Psoas muscle (tissue), 8 donors: ENCODE data around the gene B3GAT1. TPM values are rescaled to one million over a fixed set of nuclear protein-coding genes. Genes with fewer than 3 reads are reported as not detected.

ENCODE experiments used
- ATAC-seq, 4 donors: fragments of 200-7000 bp; cut with Tn5 transposase; one replicate each; pipeline ENCODE4 v1.9.1; 2020; ENCODE audit warnings: moderate library complexity in 3 of 4, mild to moderate bottlenecking in 2 of 4
- DNase-seq, 2 donors: peaks; one replicate each; pipeline ENCODE4 v3.0.0-alpha.2; 2020
- H3K27ac ChIP-seq: fragments of 200-600 bp; one replicate; pipeline ENCODE4 v1.8.0; 2022
- H3K27me3 ChIP-seq, 3 donors: fragments of 200-600 bp in 1 of 3; one replicate each; pipeline versions ENCODE4 v1.6.1 to v1.8.0; 2013 to 2022; ENCODE audit warnings: low read length in 2 of 3, mild to moderate bottlenecking in 2 of 3, moderate library complexity in 1 of 3; ENCODE audit not compliant: insufficient read depth in 3 of 3
- H3K36me3 ChIP-seq, 2 donors: fragments of 200-600 bp in 1 of 2; one replicate each; pipeline versions ENCODE4 v1.6.1 to v1.8.0; 2013 to 2022; ENCODE audit warnings: low read depth in 1 of 2, mild to moderate bottlenecking in 1 of 2, moderate library complexity in 1 of 2; ENCODE audit not compliant: insufficient read depth in 1 of 2
- H3K4me1 ChIP-seq: fragments of 200-600 bp; one replicate; pipeline ENCODE4 v1.8.0; 2022
- H3K4me3 ChIP-seq: fragments of 200-600 bp; one replicate; pipeline ENCODE4 v1.8.0; 2022; ENCODE audit warnings: mild to moderate bottlenecking
- H3K9me3 ChIP-seq: fragments of 200-600 bp; one replicate; pipeline ENCODE4 v1.8.0; 2022
- CTCF ChIP-seq: fragments of 200-600 bp; IDR thresholded peaks from one replicate; pipeline ENCODE4 v1.8.0; 2022; ENCODE audit warnings: antibody characterized with exemption
- WGBS, 3 donors: extraction: QIAGEN DNeasy Blood & Tissue Kit; methylation state at CpG; one replicate each; pipeline versions ENCODE4 v1.1.6 to v1.1.7; 2013; 5-methylcytosine and 5-hydroxymethylcytosine counted together
- intact Hi-C, 2 donors: fragments of 100-400 bp; cut with DNase I; formaldehyde crosslinking; loops; one replicate each; pipeline versions ENCODE4 v1.11.0 to v1.14.2; 2022
- polyA plus RNA-seq, 3 donors: library from polyadenylated mRNA; stranded (reverse); fragments of 200-250 nt; gene quantifications; one replicate each; pipeline ENCODE4 v1.2.3, GENCODE V29; 2013
- total RNA-seq, 4 donors: library from RNA; stranded (reverse); fragmentation: NEBNext Ultra II Directional in 2 of 4; extraction: Animal tissue kit (Norgen Biotek cat#: 25700) in 2 of 4; gene quantifications; one replicate each; pipeline versions ENCODE4 v1.2.1 to v1.2.4, GENCODE V29; 2021 to 2023
- donor health status: healthy with polysubstance abuse.
- donor health status: DM: no; HTN: no; CAD: no; lungs with moderate emphysema.
- donor health status: Bipolar disorder and iron deficiency.
- donor health status: healthy.
- donor health status: DM: yes; HTN: yes; CAD: no.
- donor health status: DM: no; HTN: no; CAD: no.
- donor health status: DM: no; HTN: no; CAD: no.
- donor health status: DM: yes; HTN: yes; CAD: no.

The B3GAT1 gene
- total and polyA plus RNA-seq, 7 donors = 0.01 to 0.13 (median 0.06) TPM; not detected in 3

GRCh38 chr11:134379241-134379640 lies 32.8 kb downstream of the B3GAT1 start:
- no peaks in the 10 kb centered on the region for H3K4me1 ChIP-seq
- DNase-seq (no peak), ATAC-seq (no peak)
- no peak for TF ChIP-seq CTCF
- no peak overlapping the region for H3K27ac ChIP-seq
- no peak overlapping the region for H3K4me3 ChIP-seq
- no peaks in the 10 kb centered on the region for H3K36me3 ChIP-seq
- 68 to 92% (median 88%) methylated on average over 2 of the region's 2 CpGs for WGBS, 3 donors
- H3K27me3 ChIP-seq = peaks cover 0 to under 1% (median 0%) of the 10 kb centered on the region in 3 donors
- no peaks in the 10 kb centered on the region for H3K9me3 ChIP-seq
- intact Hi-C loops = no loop called here

GRCh38 chr11:134377876-134378275 lies 34.2 kb downstream of the B3GAT1 start:
- TF ChIP-seq CTCF = no peak
- H3K27ac ChIP-seq = no peak overlapping the region

GRCh38 chr11:134376150-134376921 lies 35.7 kb downstream of the B3GAT1 start:
- no peaks in the 10 kb centered on the region for H3K9me3 ChIP-seq
- TF ChIP-seq CTCF = no peak
- H3K36me3 ChIP-seq = no peaks in the 10 kb centered on the region
- no peaks in the 10 kb centered on the region for H3K27me3 ChIP-seq
- peak in 1 of 2 donors; percentile 25 for DNase-seq
- intact Hi-C loops = no loop called here
- no peak overlapping the region for H3K27ac ChIP-seq
- WGBS, 3 donors = 65 to 72% (median 68%) methylated on average over 18 of the region's 18 CpGs
- no peaks in the 10 kb centered on the region for H3K4me1 ChIP-seq
- H3K4me3 ChIP-seq = no peak overlapping the region
- ATAC-seq = no peak

More at GRCh38 chr11:134377876-134378275, 34.2 kb downstream of the B3GAT1 start:
- WGBS, 3 donors = 83 to 85% (median 83%) methylated on average over 14 of the region's 14 CpGs
- Histone ChIP-seq H3K27me3 (no peaks in the 10 kb centered on the region), H3K4me1 (no peaks in the 10 kb centered on the region), H3K4me3 (no peak overlapping the region), H3K9me3 (no peaks in the 10 kb centered on the region), H3K36me3 (no peaks in the 10 kb centered on the region)
- intact Hi-C loops = no loop called here
- DNase-seq (peak in 1 of 2 donors; percentile 27), ATAC-seq (no peak)

GRCh38 chr11:134374891-134375550 lies 37.0 kb downstream of the B3GAT1 start:
- no peak for ATAC-seq
- Histone ChIP-seq H3K36me3 (no peaks in the 10 kb centered on the region), H3K27ac (no peak overlapping the region), H3K9me3 (no peaks in the 10 kb centered on the region), H3K4me3 (no peak overlapping the region), H3K4me1 (no peaks in the 10 kb centered on the region), H3K27me3 (no peaks in the 10 kb centered on the region)
- TF ChIP-seq CTCF = no peak
- WGBS, 3 donors = 81 to 85% (median 82%) methylated on average over 16 of the region's 16 CpGs
- intact Hi-C loops = no loop called here
- peak in 1 of 2 donors; percentile 34 for DNase-seq
